Measurements from ENCODE around the gene SLC41A2. TPM values are rescaled to one million over a fixed set of nuclear protein-coding genes. Genes with fewer than 3 reads are reported as not detected.

Gene SLC41A2
- total and polyA plus RNA-seq, 10 of the 15 experiments (the other 5 are each of a cell fraction or from before 2014, with no cell fraction given), result 3.5 to 19.0 (median 11.3) TPM

DNA sequence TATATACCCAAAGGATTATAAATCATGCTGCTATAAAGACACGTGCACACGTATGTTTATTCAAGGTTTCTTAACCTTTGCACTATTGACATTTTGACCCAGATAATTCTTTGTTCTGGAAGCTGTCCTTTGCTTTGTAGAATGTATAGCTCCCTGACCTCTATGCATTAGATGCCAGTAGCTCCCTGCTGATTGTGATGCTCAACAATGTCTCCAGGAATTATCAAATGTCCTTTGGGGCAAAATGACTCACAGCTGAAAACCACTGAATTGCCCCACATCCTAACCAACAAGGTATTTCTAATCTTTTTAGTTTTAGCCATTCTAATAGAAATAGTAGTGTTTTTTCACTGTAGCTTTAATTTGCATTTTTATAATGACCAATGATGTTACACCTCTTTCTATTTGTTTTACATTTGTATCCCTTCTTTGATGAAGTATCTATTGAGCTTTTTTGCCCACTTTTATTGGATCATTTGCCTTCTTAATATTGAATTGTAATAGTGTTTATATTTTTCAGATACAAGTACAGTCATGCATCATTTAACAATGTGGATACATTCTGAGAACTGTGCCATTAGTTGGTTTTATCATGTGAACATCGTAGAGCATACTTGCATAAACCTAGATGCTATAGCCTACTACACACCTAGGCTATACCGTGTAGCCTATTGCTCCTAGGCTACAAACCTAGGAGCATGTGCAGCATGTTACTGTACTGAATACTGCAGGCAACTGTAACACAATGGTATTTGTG, 17.7 kb upstream of the SLC41A2 start:
- CTCF ChIA-PET, result interaction anchor here (1.3 kb wide), 1 partner anchor 16 kb away, joined by 4 read pairs; no protein-coding TSS in a partner anchor
- Histone ChIP-seq H3K79me2 (ENCODE audit: control insufficient read depth, insufficient read depth, low read length) (no peaks in the 10 kb centered on the region), H3K27me3 (replicated peaks in 1 of 2; ENCODE audit: control insufficient read depth in 2 of 2, insufficient read depth in 2 of 2, low read length in 1 of 2) (no peaks in the 10 kb centered on the region), H3K4me3 (no peak overlapping the region), H4K20me1 (ENCODE audit: control insufficient read depth, insufficient read depth) (no peaks in the 10 kb centered on the region), H3K9me3 (replicated peaks; ENCODE audit: control insufficient read depth, insufficient read depth, low read length) (no peaks in the 10 kb centered on the region; the same call in 2 of the 3 replicates), H3K4me2 (ENCODE audit: control insufficient read depth, insufficient read depth) (no peak overlapping the region), H2AFZ (ENCODE audit: control insufficient read depth, low read depth, low read length) (no peak overlapping the region), H3K4me1 (ENCODE audit: control insufficient read depth, insufficient read depth, low read length) (peaks cover 11% of the 10 kb centered on the region), H3K9ac (ENCODE audit: control insufficient read depth, insufficient read depth, low read length) (no peak overlapping the region), H3K27ac (ENCODE audit: control insufficient read depth, insufficient read depth) (no peak overlapping the region), H3K36me3 (ENCODE audit: control insufficient read depth in 2 of 2, insufficient read depth in 2 of 2, low read length in 1 of 2) (no peaks in the 10 kb centered on the region)
- no peak for DNase-seq (ENCODE audit: low read depth, low spot score)
- BruUV-seq (replicated peaks), result no TSS peak
- no peak for ATAC-seq
- FAIRE-seq, result peak; percentile 31
- in situ Hi-C loops (cut with MboI), result no loop called here
- WGBS (ENCODE audit: insufficient coverage, insufficient replicate concordance, low lambda C conversion rate, missing lambda C conversion rate), result 95% methylated on average over 4 of the region's 4 CpGs
- RAD21 ChIA-PET (ENCODE audit: unreplicated experiment), result interaction anchor here (1.0 kb wide), 1 partner anchor 17 kb away, joined by 7 read pairs; the partner anchor contains the start of gene SLC41A2
- SMC1A ChIA-PET (ENCODE audit: uncharacterized antibody, unreplicated experiment), result interaction anchor here (0.7 to 1.0 kb wide), 4 partner anchors 16 to 594 kb away, joined by 3 read pairs; no protein-coding TSS in a partner anchor
- intact Hi-C loops (cut with micrococcal nuclease; ENCODE audit: unreplicated experiment), result no loop called here
- POLR2A ChIA-PET, result interaction anchor here (0.6 kb wide), 2 partner anchors 35 kb away, joined by 4 to 5 read pairs; no protein-coding TSS in a partner anchor
- TF ChIP-seq, protein P1, sequence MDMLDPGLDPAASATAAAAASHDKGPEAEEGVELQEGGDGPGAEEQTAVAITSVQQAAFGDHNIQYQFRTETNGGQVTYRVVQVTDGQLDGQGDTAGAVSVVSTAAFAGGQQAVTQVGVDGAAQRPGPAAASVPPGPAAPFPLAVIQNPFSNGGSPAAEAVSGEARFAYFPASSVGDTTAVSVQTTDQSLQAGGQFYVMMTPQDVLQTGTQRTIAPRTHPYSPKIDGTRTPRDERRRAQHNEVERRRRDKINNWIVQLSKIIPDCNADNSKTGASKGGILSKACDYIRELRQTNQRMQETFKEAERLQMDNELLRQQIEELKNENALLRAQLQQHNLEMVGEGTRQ (IDR thresholded peaks at IDR 0.05; ENCODE audit: borderline replicate concordance, low read depth, low read length), result no peak
- TF ChIP-seq, protein P2, sequence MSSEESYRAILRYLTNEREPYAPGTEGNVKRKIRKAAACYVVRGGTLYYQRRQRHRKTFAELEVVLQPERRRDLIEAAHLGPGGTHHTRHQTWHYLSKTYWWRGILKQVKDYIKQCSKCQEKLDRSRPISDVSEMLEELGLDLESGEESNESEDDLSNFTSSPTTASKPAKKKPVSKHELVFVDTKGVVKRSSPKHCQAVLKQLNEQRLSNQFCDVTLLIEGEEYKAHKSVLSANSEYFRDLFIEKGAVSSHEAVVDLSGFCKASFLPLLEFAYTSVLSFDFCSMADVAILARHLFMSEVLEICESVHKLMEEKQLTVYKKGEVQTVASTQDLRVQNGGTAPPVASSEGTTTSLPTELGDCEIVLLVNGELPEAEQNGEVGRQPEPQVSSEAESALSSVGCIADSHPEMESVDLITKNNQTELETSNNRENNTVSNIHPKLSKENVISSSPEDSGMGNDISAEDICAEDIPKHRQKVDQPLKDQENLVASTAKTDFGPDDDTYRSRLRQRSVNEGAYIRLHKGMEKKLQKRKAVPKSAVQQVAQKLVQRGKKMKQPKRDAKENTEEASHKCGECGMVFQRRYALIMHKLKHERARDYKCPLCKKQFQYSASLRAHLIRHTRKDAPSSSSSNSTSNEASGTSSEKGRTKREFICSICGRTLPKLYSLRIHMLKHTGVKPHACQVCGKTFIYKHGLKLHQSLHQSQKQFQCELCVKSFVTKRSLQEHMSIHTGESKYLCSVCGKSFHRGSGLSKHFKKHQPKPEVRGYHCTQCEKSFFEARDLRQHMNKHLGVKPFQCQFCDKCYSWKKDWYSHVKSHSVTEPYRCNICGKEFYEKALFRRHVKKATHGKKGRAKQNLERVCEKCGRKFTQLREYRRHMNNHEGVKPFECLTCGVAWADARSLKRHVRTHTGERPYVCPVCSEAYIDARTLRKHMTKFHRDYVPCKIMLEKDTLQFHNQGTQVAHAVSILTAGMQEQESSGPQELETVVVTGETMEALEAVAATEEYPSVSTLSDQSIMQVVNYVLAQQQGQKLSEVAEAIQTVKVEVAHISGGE (CRISPR knock-in tag; IDR thresholded peaks at IDR 0.05), result no peak
- TF ChIP-seq HCFC1 (IDR thresholded peaks at IDR 0.05; ENCODE audit: low read length), result no peak
- no peak for TF ChIP-seq GATAD2B (conservative IDR thresholded peaks at IDR 0.05; ENCODE audit: low read depth)
- TF ChIP-seq, protein P3, sequence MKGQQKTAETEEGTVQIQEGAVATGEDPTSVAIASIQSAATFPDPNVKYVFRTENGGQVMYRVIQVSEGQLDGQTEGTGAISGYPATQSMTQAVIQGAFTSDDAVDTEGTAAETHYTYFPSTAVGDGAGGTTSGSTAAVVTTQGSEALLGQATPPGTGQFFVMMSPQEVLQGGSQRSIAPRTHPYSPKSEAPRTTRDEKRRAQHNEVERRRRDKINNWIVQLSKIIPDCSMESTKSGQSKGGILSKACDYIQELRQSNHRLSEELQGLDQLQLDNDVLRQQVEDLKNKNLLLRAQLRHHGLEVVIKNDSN (IDR thresholded peaks at IDR 0.05; ENCODE audit: borderline replicate concordance, extremely low read length, insufficient read depth, low read depth, low read length), result no peak
- no peak for TF ChIP-seq CHD4 (IDR thresholded peaks at IDR 0.05)
- no peak for TF ChIP-seq ATF7 (IDR thresholded peaks at IDR 0.05; ENCODE audit: low read depth)
- TF ChIP-seq, protein P4, sequence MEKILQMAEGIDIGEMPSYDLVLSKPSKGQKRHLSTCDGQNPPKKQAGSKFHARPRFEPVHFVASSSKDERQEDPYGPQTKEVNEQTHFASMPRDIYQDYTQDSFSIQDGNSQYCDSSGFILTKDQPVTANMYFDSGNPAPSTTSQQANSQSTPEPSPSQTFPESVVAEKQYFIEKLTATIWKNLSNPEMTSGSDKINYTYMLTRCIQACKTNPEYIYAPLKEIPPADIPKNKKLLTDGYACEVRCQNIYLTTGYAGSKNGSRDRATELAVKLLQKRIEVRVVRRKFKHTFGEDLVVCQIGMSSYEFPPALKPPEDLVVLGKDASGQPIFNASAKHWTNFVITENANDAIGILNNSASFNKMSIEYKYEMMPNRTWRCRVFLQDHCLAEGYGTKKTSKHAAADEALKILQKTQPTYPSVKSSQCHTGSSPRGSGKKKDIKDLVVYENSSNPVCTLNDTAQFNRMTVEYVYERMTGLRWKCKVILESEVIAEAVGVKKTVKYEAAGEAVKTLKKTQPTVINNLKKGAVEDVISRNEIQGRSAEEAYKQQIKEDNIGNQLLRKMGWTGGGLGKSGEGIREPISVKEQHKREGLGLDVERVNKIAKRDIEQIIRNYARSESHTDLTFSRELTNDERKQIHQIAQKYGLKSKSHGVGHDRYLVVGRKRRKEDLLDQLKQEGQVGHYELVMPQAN (conservative IDR thresholded peaks at IDR 0.05), result no peak
- no peak for TF ChIP-seq STAT3 (IDR thresholded peaks at IDR 0.05; ENCODE audit: low read depth, low read length)
- TF ChIP-seq RFX5 (IDR thresholded peaks at IDR 0.05; ENCODE audit: low read depth, low read length), result no peak
- no peak for TF ChIP-seq YY1 (IDR thresholded peaks at IDR 0.05; ENCODE audit: low read depth, low read length)
- TF ChIP-seq, protein P5, sequence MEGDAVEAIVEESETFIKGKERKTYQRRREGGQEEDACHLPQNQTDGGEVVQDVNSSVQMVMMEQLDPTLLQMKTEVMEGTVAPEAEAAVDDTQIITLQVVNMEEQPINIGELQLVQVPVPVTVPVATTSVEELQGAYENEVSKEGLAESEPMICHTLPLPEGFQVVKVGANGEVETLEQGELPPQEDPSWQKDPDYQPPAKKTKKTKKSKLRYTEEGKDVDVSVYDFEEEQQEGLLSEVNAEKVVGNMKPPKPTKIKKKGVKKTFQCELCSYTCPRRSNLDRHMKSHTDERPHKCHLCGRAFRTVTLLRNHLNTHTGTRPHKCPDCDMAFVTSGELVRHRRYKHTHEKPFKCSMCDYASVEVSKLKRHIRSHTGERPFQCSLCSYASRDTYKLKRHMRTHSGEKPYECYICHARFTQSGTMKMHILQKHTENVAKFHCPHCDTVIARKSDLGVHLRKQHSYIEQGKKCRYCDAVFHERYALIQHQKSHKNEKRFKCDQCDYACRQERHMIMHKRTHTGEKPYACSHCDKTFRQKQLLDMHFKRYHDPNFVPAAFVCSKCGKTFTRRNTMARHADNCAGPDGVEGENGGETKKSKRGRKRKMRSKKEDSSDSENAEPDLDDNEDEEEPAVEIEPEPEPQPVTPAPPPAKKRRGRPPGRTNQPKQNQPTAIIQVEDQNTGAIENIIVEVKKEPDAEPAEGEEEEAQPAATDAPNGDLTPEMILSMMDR (IDR thresholded peaks at IDR 0.05 in 2 of 3, conservative IDR thresholded peaks at IDR 0.05 in 1 of 3; ENCODE audit: control insufficient read depth in 2 of 3, extremely low read depth in 1 of 3, insufficient read depth in 1 of 3, low read depth in 3 of 3, low read length in 3 of 3), result no peak
- TF ChIP-seq SRF (IDR thresholded peaks at IDR 0.05; ENCODE audit: low read depth in 2 of 2, low read length in 2 of 2), result no peak

All from GM12878 (cell line).